Brain microvascular endothelial cell (primary cell): Measurements from ENCODE around the gene TMEM52B.
"Not testable (repeated sequence)": the region's sequence is repeated elsewhere in the genome, so short reads cannot be mapped to it uniquely, and the experiment has no call there.

Experiments used
- DNase-seq: peaks from one replicate; pipeline ENCODE4 v3.0.0-alpha.2; 2020
- H3K27ac ChIP-seq: fragments of 250-450 bp; sonication (Bioruptor Pico); 2 replicates; pipeline ENCODE4 v1.5.1; 2020; ENCODE audit warnings: mild to moderate bottlenecking, moderate library complexity
- H3K27me3 ChIP-seq: fragments of 250-450 bp; sonication (Bioruptor Pico); replicated peaks from 2 replicates; pipeline ENCODE4 v1.5.1; 2020; ENCODE audit warnings: mild to moderate bottlenecking
- H3K36me3 ChIP-seq: fragments of 250-450 bp; sonication (Bioruptor Pico); replicated peaks from 2 replicates; pipeline ENCODE4 v1.5.1; 2020; ENCODE audit warnings: mild to moderate bottlenecking
- H3K4me3 ChIP-seq: 2 replicates; pipeline ENCODE4 v1.5.1; 2011; ENCODE audit warnings: low read depth, mild to moderate bottlenecking, control low read depth, low read length, moderate library complexity
- CTCF ChIP-seq: IDR thresholded peaks from 2 replicates; pipeline ENCODE4 v1.5.1; 2011; ENCODE audit warnings: low read depth, mild to moderate bottlenecking, moderate library complexity, low read length, control low read depth, inconsistent platforms; ENCODE audit errors: missing control alignments
- in situ Hi-C: cut with HindIII; loops from 2 replicates; pipeline ENCODE4 v1.10.0; 2017; ENCODE audit warnings: low sequenced_read_pairs, low pct_ligation_motif_present

TMEM52B gene

GRCh38 chr12:10196210-10196609 is 17.4 kb downstream of the TMEM52B start:
- H3K4me3 ChIP-seq, result no peak overlapping the region
- H3K36me3 ChIP-seq, result no peaks in the 10 kb centered on the region
- H3K27ac ChIP-seq, result no peak overlapping the region
- no peak for DNase-seq
- H3K27me3 ChIP-seq, result no peaks in the 10 kb centered on the region
- no peak for TF ChIP-seq CTCF
- in situ Hi-C loops, result no loop called here

GRCh38 chr12:10197879-10198278 is 19.0 kb downstream of the TMEM52B start:
- Histone ChIP-seq H3K36me3 (no peaks in the 10 kb centered on the region), H3K27me3 (no peaks in the 10 kb centered on the region), H3K27ac (no peak overlapping the region), H3K4me3 (no peak overlapping the region)
- DNase-seq, result no peak
- no peak for TF ChIP-seq CTCF
- in situ Hi-C loops, result no loop called here

DNA sequence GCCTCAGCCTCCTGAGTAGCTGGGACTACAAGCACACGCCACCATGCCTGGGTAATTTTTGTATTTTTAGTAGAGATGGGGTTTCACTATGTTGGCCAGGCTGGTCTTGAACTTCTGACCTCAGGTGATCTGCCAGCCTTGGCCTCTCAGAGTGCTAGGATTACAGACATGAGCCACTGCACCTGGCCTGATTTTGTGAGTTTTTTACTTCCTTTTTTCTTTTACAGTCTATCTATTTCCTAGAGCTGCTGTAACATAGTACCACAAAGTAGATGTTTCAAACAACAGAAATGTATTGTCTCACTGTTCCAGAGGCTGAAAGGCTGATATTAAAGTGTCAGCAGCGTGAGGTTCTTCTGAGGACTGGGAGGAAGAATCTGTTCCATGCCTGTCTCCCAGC is 25.7 kb downstream of the TMEM52B start:
- DNase-seq, H3K4me3 ChIP-seq, in situ Hi-C loops, H3K36me3 ChIP-seq, H3K27me3 ChIP-seq: not testable (repeated sequence)
- peak overlapping the region; percentile 23 for H3K27ac ChIP-seq

GRCh38 chr12:10205220-10205807 is 26.5 kb downstream of the TMEM52B start:
- Histone ChIP-seq H3K4me3 (no peak overlapping the region), H3K36me3 (no peaks in the 10 kb centered on the region), H3K27ac (peak overlapping the region; percentile 52), H3K27me3 (no peaks in the 10 kb centered on the region)
- in situ Hi-C loops, result no loop called here
- TF ChIP-seq CTCF, result no peak
- no peak for DNase-seq

DNA sequence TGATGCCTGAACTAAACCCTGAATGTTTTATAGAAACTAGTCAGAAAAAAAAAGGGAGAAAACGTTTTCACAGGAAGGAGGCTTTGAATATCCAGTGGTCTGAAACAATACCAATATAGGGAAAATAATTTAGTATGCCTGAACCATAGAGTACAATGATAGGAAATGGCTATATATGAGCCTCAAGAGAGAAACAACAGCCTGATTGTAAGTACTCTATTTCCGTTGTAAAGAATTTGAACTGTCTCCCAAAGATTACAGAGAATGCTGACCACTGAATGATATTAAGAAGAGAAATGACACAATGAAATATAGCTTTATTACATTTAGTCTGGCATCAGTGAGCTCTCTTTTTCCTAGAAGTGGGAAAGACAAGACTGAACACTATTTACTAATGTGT is 28.3 kb downstream of the TMEM52B start:
- Histone ChIP-seq H3K4me3 (no peak overlapping the region), H3K27me3 (no peaks in the 10 kb centered on the region), H3K36me3 (no peaks in the 10 kb centered on the region), H3K27ac (no peak overlapping the region)
- no peak for DNase-seq
- in situ Hi-C loops, result no loop called here
- no peak for TF ChIP-seq CTCF

GRCh38 chr12:10210225-10210624 is 31.4 kb downstream of the TMEM52B start:
- Histone ChIP-seq H3K27me3 (no peaks in the 10 kb centered on the region), H3K4me3 (no peak overlapping the region), H3K27ac (no peak overlapping the region), H3K36me3 (peaks cover 2% of the 10 kb centered on the region)
- no peak for DNase-seq
- no peak for TF ChIP-seq CTCF
- in situ Hi-C loops, result no loop called here
